PC-3 (cell line): ENCODE data around the gene GCNT3.
A peak's percentile ranks its signal among the peaks of the same experiment; 100 is the strongest.

ENCODE experiments used
- EZH2 ChIP-seq: fragments of 300-600 bp; sonication (generic); IDR thresholded peaks from one replicate; pipeline ENCODE4 v1.6.1; 2017; ENCODE audit warnings: antibody characterized with exemption, mild to moderate bottlenecking, low read length; ENCODE audit not compliant: unreplicated experiment
- TF ChIP-seq, protein P1 (sequence below): fragments of 300-600 bp; sonication (generic); conservative IDR thresholded peaks from 2 replicates; pipeline ENCODE4 v1.5.1; 2017; ENCODE audit warnings: antibody characterized with exemption, low read depth, mild to moderate bottlenecking, low read length

- TF ChIP-seq, protein P1, sequence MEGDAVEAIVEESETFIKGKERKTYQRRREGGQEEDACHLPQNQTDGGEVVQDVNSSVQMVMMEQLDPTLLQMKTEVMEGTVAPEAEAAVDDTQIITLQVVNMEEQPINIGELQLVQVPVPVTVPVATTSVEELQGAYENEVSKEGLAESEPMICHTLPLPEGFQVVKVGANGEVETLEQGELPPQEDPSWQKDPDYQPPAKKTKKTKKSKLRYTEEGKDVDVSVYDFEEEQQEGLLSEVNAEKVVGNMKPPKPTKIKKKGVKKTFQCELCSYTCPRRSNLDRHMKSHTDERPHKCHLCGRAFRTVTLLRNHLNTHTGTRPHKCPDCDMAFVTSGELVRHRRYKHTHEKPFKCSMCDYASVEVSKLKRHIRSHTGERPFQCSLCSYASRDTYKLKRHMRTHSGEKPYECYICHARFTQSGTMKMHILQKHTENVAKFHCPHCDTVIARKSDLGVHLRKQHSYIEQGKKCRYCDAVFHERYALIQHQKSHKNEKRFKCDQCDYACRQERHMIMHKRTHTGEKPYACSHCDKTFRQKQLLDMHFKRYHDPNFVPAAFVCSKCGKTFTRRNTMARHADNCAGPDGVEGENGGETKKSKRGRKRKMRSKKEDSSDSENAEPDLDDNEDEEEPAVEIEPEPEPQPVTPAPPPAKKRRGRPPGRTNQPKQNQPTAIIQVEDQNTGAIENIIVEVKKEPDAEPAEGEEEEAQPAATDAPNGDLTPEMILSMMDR = peak; percentile 45
- TF ChIP-seq EZH2 = no peak
These were observed 4.8 kb downstream of the GCNT3 start for GRCh38 chr15:59616379-59616778.
